H1 (cell line): ENCODE data around the gene BICD1. TPM values are rescaled to one million over a fixed set of nuclear protein-coding genes. Genes with fewer than 3 reads are reported as not detected.
A peak's percentile ranks its signal among the peaks of the same experiment; 100 is the strongest.

Source experiments
- CTCF ChIA-PET: fragments of 300-600 bp; sonication (Branson Sonifier 250); formaldehyde crosslinking; loops from one replicate; lab custom pipeline; 2021; ENCODE audit not compliant: partially characterized antibody; lab: Charles Lee
- POLR2A ChIA-PET: fragments of 300-600 bp; sonication (Branson Sonifier 250); formaldehyde crosslinking; loops from one replicate; lab custom pipeline; 2021; ENCODE audit warnings: inconsistent platforms; ENCODE audit not compliant: partially characterized antibody; lab: Charles Lee
- DNase-seq, 2 experiments: peaks; one replicate each; pipeline versions ENCODE4 v3.0.0 to v3.0.0-alpha.2; 2010 to 2022; ENCODE audit warnings: low spot score in 2 of 2, low read depth in 1 of 2, mixed read lengths in 1 of 2
- FAIRE-seq: peaks from 2 replicates; lab custom pipeline; 2011; peaks lifted over from hg19 to GRCh38; lab: Jason Lieb, UNC
- H2AFZ ChIP-seq: 2 replicates; pipeline ENCODE4 v1.8.1; 2012; ENCODE audit warnings: low read length, inconsistent platforms
- H2AK5ac ChIP-seq: 2 replicates; pipeline ENCODE4 v1.6.1; 2013; ENCODE audit warnings: low read depth, low read length
- H2BK120ac ChIP-seq: replicated peaks from 2 replicates; pipeline ENCODE3; 2013; ENCODE audit warnings: low read depth, low read length, inconsistent platforms
- H2BK12ac ChIP-seq: 2 replicates; pipeline ENCODE4 v1.6.1; 2013; ENCODE audit warnings: low read depth, low read length
- H2BK15ac ChIP-seq: 2 replicates; pipeline ENCODE4 v1.6.1; 2013; ENCODE audit warnings: low read length
- H2BK20ac ChIP-seq: 2 replicates; pipeline ENCODE4 v1.6.1; 2013; ENCODE audit warnings: low read length
- H2BK5ac ChIP-seq: 2 replicates; pipeline ENCODE4 v1.6.1; 2013; ENCODE audit warnings: low read depth, low read length
- H3K14ac ChIP-seq: 2 replicates; pipeline ENCODE4 v1.6.1; 2013; ENCODE audit warnings: inconsistent platforms; ENCODE audit not compliant: insufficient read length
- H3K18ac ChIP-seq: 2 replicates; pipeline ENCODE4 v1.6.1; 2013; ENCODE audit warnings: low read length; ENCODE audit errors: extremely low read depth
- H3K23ac ChIP-seq: 2 replicates; pipeline ENCODE4 v1.6.1; 2013; ENCODE audit warnings: inconsistent platforms; ENCODE audit not compliant: insufficient read length
- H3K23me2 ChIP-seq: 2 replicates; pipeline ENCODE4 v1.6.1; 2013; ENCODE audit warnings: low read depth, low read length
- H3K27ac ChIP-seq: 2 replicates; pipeline ENCODE4 v1.6.1; 2011; ENCODE audit warnings: low read depth, low read length, inconsistent platforms
- H3K27me3 ChIP-seq, 4 experiments: replicated peaks in 1 of 4; 1 replicate in 1 of 4; 2 replicates in 3 of 4; pipeline versions ENCODE4 v1.6.1 to v1.8.1; 2011 to 2013; ENCODE audit warnings: low read length in 3 of 4, mild to moderate bottlenecking in 3 of 4, inconsistent platforms in 2 of 4, mixed read lengths in 2 of 4, moderate library complexity in 1 of 4; ENCODE audit not compliant: control insufficient read depth in 3 of 4, insufficient read depth in 3 of 4; ENCODE audit errors: extremely low read depth in 1 of 4
- H3K36me3 ChIP-seq, 4 experiments: 2 replicates each; pipeline versions ENCODE4 v1.6.1 to v1.8.1; 2011 to 2013; ENCODE audit warnings: mild to moderate bottlenecking in 4 of 4, low read length in 3 of 4, moderate library complexity in 2 of 4, control low read depth in 1 of 4, inconsistent platforms in 1 of 4; ENCODE audit not compliant: insufficient read depth in 4 of 4, control insufficient read depth in 2 of 4
- H3K4ac ChIP-seq: replicated peaks from 2 replicates; pipeline ENCODE3; 2013; ENCODE audit warnings: low read length, low read depth, mixed read lengths, inconsistent platforms; ENCODE audit not compliant: insufficient read length
- H3K4me1 ChIP-seq, 4 experiments: replicated peaks in 1 of 4; 1 replicate in 1 of 4; 2 replicates in 3 of 4; pipeline versions ENCODE4 v1.6.1 to v1.8.1; 2011 to 2013; ENCODE audit warnings: low read length in 3 of 4, inconsistent platforms in 2 of 4, mixed read lengths in 1 of 4; ENCODE audit not compliant: insufficient read depth in 4 of 4, control insufficient read depth in 3 of 4
- H3K4me2 ChIP-seq, 2 experiments: 2 replicates each; pipeline versions ENCODE4 v1.6.1 to v1.8.1; 2011 to 2013; ENCODE audit warnings: low read depth in 2 of 2, low read length in 2 of 2, control low read depth in 1 of 2, inconsistent platforms in 1 of 2, mild to moderate bottlenecking in 1 of 2; ENCODE audit not compliant: insufficient read depth in 1 of 2
- H3K4me3 ChIP-seq, 4 experiments: fragments of 200-600, 300-600 bp in 1 of 4; sonication (generic), shearing (Covaris generic), sonication (Bioruptor Twin) in 1 of 4; 2 replicates each; pipeline versions ENCODE4 v1.5.1 to v1.8.1; 2011 to 2016; ENCODE audit warnings: low read length in 4 of 4, low read depth in 3 of 4, control low read depth in 2 of 4, inconsistent platforms in 2 of 4, mild to moderate bottlenecking in 2 of 4, mixed read lengths in 1 of 4, moderate library complexity in 1 of 4; ENCODE audit not compliant: insufficient read depth in 2 of 4; ENCODE audit errors: extremely low read depth in 1 of 4
- H3K56ac ChIP-seq: replicated peaks from 2 replicates; pipeline ENCODE3; 2013; ENCODE audit warnings: low read depth, mild to moderate bottlenecking, mixed read lengths, low read length, inconsistent platforms; ENCODE audit not compliant: insufficient read length
- H3K79me1 ChIP-seq: 2 replicates; pipeline ENCODE4 v1.6.1; 2013; ENCODE audit warnings: low read depth, low read length, control low read depth
- H3K79me2 ChIP-seq, 2 experiments: 2 replicates each; pipeline versions ENCODE4 v1.6.1 to v1.8.1; 2012 to 2013; ENCODE audit warnings: low read length in 2 of 2, mild to moderate bottlenecking in 2 of 2, inconsistent platforms in 1 of 2; ENCODE audit not compliant: insufficient read depth in 2 of 2, control insufficient read depth in 1 of 2
- H3K9ac ChIP-seq, 4 experiments: replicated peaks in 1 of 4; 1 replicate in 1 of 4; 2 replicates in 3 of 4; pipeline versions ENCODE4 v1.6.1 to v1.8.1; 2011 to 2013; ENCODE audit warnings: low read depth in 3 of 4, low read length in 3 of 4, control low read depth in 2 of 4, mild to moderate bottlenecking in 2 of 4, moderate library complexity in 2 of 4, inconsistent platforms in 1 of 4; ENCODE audit errors: extremely low read depth in 1 of 4
- H3K9me3 ChIP-seq, 2 experiments: 2 replicates each; pipeline versions ENCODE4 v1.6.1 to v1.8.1; 2012 to 2013; ENCODE audit warnings: mild to moderate bottlenecking in 2 of 2, moderate library complexity in 2 of 2, control low read depth in 1 of 2, inconsistent platforms in 1 of 2, low read depth in 1 of 2, low read length in 1 of 2, mixed read lengths in 1 of 2; ENCODE audit not compliant: insufficient read depth in 2 of 2
- H4K20me1 ChIP-seq, 2 experiments: replicated peaks in 1 of 2; 2 replicates each; pipeline versions ENCODE3 to v1.8.1; 2011 to 2013; ENCODE audit warnings: inconsistent platforms in 2 of 2, low read length in 2 of 2, mild to moderate bottlenecking in 1 of 2; ENCODE audit not compliant: insufficient read depth in 2 of 2, control insufficient read depth in 1 of 2
- H4K5ac ChIP-seq: 2 replicates; pipeline ENCODE4 v1.6.1; 2013; ENCODE audit warnings: low read length, low read depth, mixed read lengths, inconsistent platforms; ENCODE audit not compliant: insufficient read length
- H4K8ac ChIP-seq: 2 replicates; pipeline ENCODE4 v1.8.0; 2013; ENCODE audit warnings: mild to moderate bottlenecking, moderate library complexity, low read length, inconsistent platforms; ENCODE audit not compliant: insufficient read depth; ENCODE audit errors: extremely low read depth
- H4K91ac ChIP-seq: replicated peaks from 2 replicates; pipeline ENCODE3; 2013; ENCODE audit warnings: low read length, mixed read lengths, inconsistent platforms; ENCODE audit not compliant: insufficient read length
- BRCA1 ChIP-seq: IDR thresholded peaks from 2 replicates; pipeline ENCODE4 v1.6.1; 2012; ENCODE audit warnings: low read depth, low read length, improper control_type of control experiment
- CEBPB ChIP-seq: IDR thresholded peaks from 2 replicates; pipeline ENCODE4 v1.6.1; 2012; ENCODE audit warnings: low read depth, low read length
- CTBP2 ChIP-seq: IDR thresholded peaks from 2 replicates; pipeline ENCODE4 v1.7.0; 2011; ENCODE audit warnings: borderline replicate concordance, mild to moderate bottlenecking, moderate library complexity, mixed read lengths, low read length; ENCODE audit not compliant: insufficient read depth, insufficient read length
- EGR1 ChIP-seq: IDR thresholded peaks from 2 replicates; pipeline ENCODE4 v1.6.1; 2011; ENCODE audit warnings: low read depth, low read length, borderline replicate concordance
- EP300 ChIP-seq, 2 experiments: IDR thresholded peaks; 1 replicate in 1 of 2; 2 replicates in 1 of 2; pipeline ENCODE4 v1.6.1; 2011 to 2012; ENCODE audit warnings: low read depth in 2 of 2, low read length in 2 of 2, mild to moderate bottlenecking in 2 of 2, borderline replicate concordance in 1 of 2, inconsistent platforms in 1 of 2, moderate library complexity in 1 of 2
- EZH2 ChIP-seq: fragments of 200-600 bp; sonication (generic); IDR thresholded peaks from 2 replicates; pipeline ENCODE4 v1.7.1; 2012; ENCODE audit warnings: low read depth, mild to moderate bottlenecking, moderate library complexity, low read length, inconsistent platforms; ENCODE audit not compliant: severe bottlenecking
- GABPA ChIP-seq: IDR thresholded peaks from 2 replicates; pipeline ENCODE4 v1.6.1; 2011; ENCODE audit warnings: mild to moderate bottlenecking, low read length, moderate library complexity, borderline replicate concordance; ENCODE audit not compliant: insufficient read depth
- GTF2F1 ChIP-seq: IDR thresholded peaks from 2 replicates; pipeline ENCODE4 v1.6.1; 2012; ENCODE audit warnings: low read depth, low read length, improper control_type of control experiment, borderline replicate concordance
- MAFK ChIP-seq: IDR thresholded peaks from 2 replicates; pipeline ENCODE4 v1.6.1; 2012; ENCODE audit warnings: low read depth, mild to moderate bottlenecking, improper control_type of control experiment, low read length
- NRF1 ChIP-seq: IDR thresholded peaks from 2 replicates; pipeline ENCODE4 v1.6.1; 2011; ENCODE audit warnings: mild to moderate bottlenecking, low read depth, low read length, improper control_type of control experiment
- RAD21 ChIP-seq, 2 experiments: IDR thresholded peaks in 1 of 2; conservative IDR thresholded peaks in 1 of 2; 2 replicates each; pipeline ENCODE4 v1.6.1; 2011; ENCODE audit warnings: low read depth in 2 of 2, low read length in 2 of 2, improper control_type of control experiment in 1 of 2, inconsistent platforms in 1 of 2, mild to moderate bottlenecking in 1 of 2, moderate library complexity in 1 of 2
- RXRA ChIP-seq: IDR thresholded peaks from 2 replicates; pipeline ENCODE4 v1.6.1; 2011; ENCODE audit warnings: low read depth, mild to moderate bottlenecking, low read length, moderate library complexity; ENCODE audit not compliant: insufficient read depth
- SIRT6 ChIP-seq: IDR thresholded peaks from one replicate; pipeline ENCODE4 v1.7.1; 2012; ENCODE audit warnings: low read length, inconsistent platforms
- WGBS, 2 experiments: shearing (Covaris generic) in 1 of 2; methylation state at CpG; one replicate each; pipeline versions ENCODE4 v1.1.6 to v1.1.7; 2013 to 2015; ENCODE audit warnings: low lambda C conversion rate in 2 of 2, mixed read lengths in 2 of 2, inconsistent platforms in 1 of 2, low coverage in 1 of 2, missing lambda C conversion rate in 1 of 2; ENCODE audit not compliant: insufficient replicate concordance in 2 of 2, insufficient coverage in 1 of 2, insufficient read length in 1 of 2; ENCODE audit errors: extremely low coverage in 1 of 2, missing lambda C conversion rate in 1 of 2; 5-methylcytosine and 5-hydroxymethylcytosine counted together
- polyA plus RNA-seq, 7 experiments: library from polyadenylated mRNA; depleted of rRNA in 3 of 7; stranded (reverse) in 5 of 7; unstranded in 2 of 7; fragments of >200 nt in 5 of 7; fragments of 200-250 nt in 2 of 7; gene quantifications; 1 replicate in 5 of 7; 2 replicates in 1 of 7; 4 replicates in 1 of 7; pipeline versions ENCODE4 v1.2.1 to v1.2.3, GENCODE V29; 2011 to 2013; ENCODE audit warnings: missing spikeins in 2 of 7, mixed read lengths in 2 of 7
- total RNA-seq: library from RNA; stranded (reverse); fragmentation: NEBNext Ultra II Directional; extraction: Animal tissue kit (Norgen Biotek cat#: 25700); gene quantifications from 2 replicates; pipeline ENCODE4 v1.2.1, GENCODE V29; 2021

BICD1 gene
- total and polyA plus RNA-seq, 2 of the 8 experiments (the other 6 are each of a cell fraction or from before 2014, with no cell fraction given), result 34.1 to 58.4 TPM

GRCh38 chr12:32140877-32141276, 34.2 kb downstream of the BICD1 start:
- H2BK12ac ChIP-seq, result no peak overlapping the region
- peaks cover 4 to 73% of the 10 kb centered on the region in 2 experiments for H3K79me2 ChIP-seq
- H3K36me3 ChIP-seq, result no peaks in the 10 kb centered on the region; a peak in 1 of 8 replicates
- no peaks in the 10 kb centered on the region for H3K9me3 ChIP-seq
- H2BK120ac ChIP-seq, result no peak overlapping the region
- no peak overlapping the region for H2BK15ac ChIP-seq
- peak overlapping the region in 1 of 2 experiments; percentile 59; a peak in 1 of 4 replicates for H3K4me2 ChIP-seq
- no peak overlapping the region for H2BK20ac ChIP-seq
- H3K27me3 ChIP-seq, result no peaks in the 10 kb centered on the region
- no peak overlapping the region for H3K18ac ChIP-seq
- H3K79me1 ChIP-seq, result peaks cover 2% of the 10 kb centered on the region; the same call in 1 of the 2 replicates
- H2AK5ac ChIP-seq, result no peak overlapping the region
- H3K4ac ChIP-seq, result no peak overlapping the region
- no peak overlapping the region for H4K8ac ChIP-seq
- no peak overlapping the region for H3K56ac ChIP-seq
- H4K20me1 ChIP-seq, result peaks cover 0 to 5% of the 10 kb centered on the region in 2 experiments
- H3K4me3 ChIP-seq, result peak overlapping the region in 1 of 4 experiments; percentile 59; a peak in 1 of 8 replicates
- H2BK5ac ChIP-seq, result no peak overlapping the region
- POLR2A ChIA-PET, result interaction anchor here (1.3 to 3.5 kb wide), 3 partner anchors 15 to 34 kb away, joined by 4 to 18 read pairs (median 7); partner anchors contain the start of gene BICD1
- no peak overlapping the region for H3K9ac ChIP-seq
- CTCF ChIA-PET, result interaction anchor here (1.2 to 1.3 kb wide), 3 partner anchors 27 to 488 kb away, joined by 4 read pairs; no protein-coding TSS in a partner anchor
- H3K27ac ChIP-seq, result no peak overlapping the region
- peaks cover 3% of the 10 kb centered on the region; the same call in 1 of the 2 replicates for H3K23me2 ChIP-seq
- H3K14ac ChIP-seq, result no peak overlapping the region
- H2AFZ ChIP-seq, result no peak overlapping the region
- FAIRE-seq (peak; percentile 48), DNase-seq (no peak)
- H4K5ac ChIP-seq, result no peak overlapping the region
- no peak overlapping the region for H3K23ac ChIP-seq
- WGBS, 2 experiments, result 89% methylated on average over 12 of the region's 12 CpGs; no CpG with 5 or more reads in 1 of the 2 experiments
- peaks cover 2 to 19% (median 11%) of the 10 kb centered on the region in 4 experiments; a peak in 5 of 7 replicates for H3K4me1 ChIP-seq
- H4K91ac ChIP-seq, result no peak overlapping the region
- TF ChIP-seq GABPA, result no peak
- TF ChIP-seq NRF1, result no peak
- no peak for TF ChIP-seq EGR1
- TF ChIP-seq EZH2, result no peak
- no peak for TF ChIP-seq MAFK
- no peak for TF ChIP-seq CEBPB
- TF ChIP-seq SIRT6, result no peak
- no peak for TF ChIP-seq GTF2F1
- no peak for TF ChIP-seq RXRA
- TF ChIP-seq RAD21 (IDR thresholded peaks at IDR 0.05 in 1 of 2, conservative IDR thresholded peaks at IDR 0.05 in 1 of 2; ENCODE audit: low read depth in 2 of 2, low read length in 2 of 2), result no peak
- no peak for TF ChIP-seq BRCA1
- TF ChIP-seq CTBP2, result no peak
- no peak for TF ChIP-seq EP300 (IDR thresholded peaks at IDR 0.05; ENCODE audit: borderline replicate concordance in 1 of 2, low read depth in 2 of 2, low read length in 2 of 2)
